ENCODE measurements around the gene KLHL12. TPM values are rescaled to one million over a fixed set of nuclear protein-coding genes. Genes with fewer than 3 reads are reported as not detected.

The KLHL12 gene
- total RNA-seq, 1 donor from 2014 or later, result 19.6 TPM

GRCh38 chr1:202880961-202881460, 46.0 kb downstream of the KLHL12 start:
- no peaks in the 10 kb centered on the region for H3K27me3 ChIP-seq
- intact Hi-C loops (cut with DNase I), result loop anchor here (10.0 kb wide), 1 partner anchor 66 kb away; the partner anchor contains the start of gene PCAT6
- no peaks in the 10 kb centered on the region for H3K4me1 ChIP-seq
- peaks cover 0 to 12% of the 10 kb centered on the region in 2 donors for H3K36me3 ChIP-seq
- no peak overlapping the region for H3K4me3 ChIP-seq
- TF ChIP-seq, protein P1, sequence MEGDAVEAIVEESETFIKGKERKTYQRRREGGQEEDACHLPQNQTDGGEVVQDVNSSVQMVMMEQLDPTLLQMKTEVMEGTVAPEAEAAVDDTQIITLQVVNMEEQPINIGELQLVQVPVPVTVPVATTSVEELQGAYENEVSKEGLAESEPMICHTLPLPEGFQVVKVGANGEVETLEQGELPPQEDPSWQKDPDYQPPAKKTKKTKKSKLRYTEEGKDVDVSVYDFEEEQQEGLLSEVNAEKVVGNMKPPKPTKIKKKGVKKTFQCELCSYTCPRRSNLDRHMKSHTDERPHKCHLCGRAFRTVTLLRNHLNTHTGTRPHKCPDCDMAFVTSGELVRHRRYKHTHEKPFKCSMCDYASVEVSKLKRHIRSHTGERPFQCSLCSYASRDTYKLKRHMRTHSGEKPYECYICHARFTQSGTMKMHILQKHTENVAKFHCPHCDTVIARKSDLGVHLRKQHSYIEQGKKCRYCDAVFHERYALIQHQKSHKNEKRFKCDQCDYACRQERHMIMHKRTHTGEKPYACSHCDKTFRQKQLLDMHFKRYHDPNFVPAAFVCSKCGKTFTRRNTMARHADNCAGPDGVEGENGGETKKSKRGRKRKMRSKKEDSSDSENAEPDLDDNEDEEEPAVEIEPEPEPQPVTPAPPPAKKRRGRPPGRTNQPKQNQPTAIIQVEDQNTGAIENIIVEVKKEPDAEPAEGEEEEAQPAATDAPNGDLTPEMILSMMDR (IDR thresholded peaks at IDR 0.05), result no peak
- TF ChIP-seq POLR2A (IDR thresholded peaks at IDR 0.05), result no peak
- no peak for TF ChIP-seq POLR2AphosphoS5 (IDR thresholded peaks at IDR 0.05; ENCODE audit: insufficient read depth in 1 of 2, low read depth in 1 of 2)
- DNase-seq (ENCODE audit: extremely low spot score in 2 of 2), result no peak
- no peaks in the 10 kb centered on the region for H3K9me3 ChIP-seq
- H3K27ac ChIP-seq, result no peak overlapping the region

- H3K36me3 ChIP-seq, result peaks cover 0 to 12% of the 10 kb centered on the region in 2 donors
- no peaks in the 10 kb centered on the region for H3K27me3 ChIP-seq
- no peak for DNase-seq (ENCODE audit: extremely low spot score in 2 of 2)
- H3K4me3 ChIP-seq, result no peak overlapping the region
- no peaks in the 10 kb centered on the region for H3K9me3 ChIP-seq
- TF ChIP-seq POLR2AphosphoS5 (IDR thresholded peaks at IDR 0.05; ENCODE audit: insufficient read depth in 1 of 2, low read depth in 1 of 2) (no peak), POLR2A (IDR thresholded peaks at IDR 0.05) (no peak)
- TF ChIP-seq, protein P1 (IDR thresholded peaks at IDR 0.05), result no peak
- H3K4me1 ChIP-seq, result no peaks in the 10 kb centered on the region
- intact Hi-C loops (cut with DNase I), result loop anchor here (10.0 kb wide), 1 partner anchor 65 kb away; the partner anchor contains the start of gene PCAT6
- H3K27ac ChIP-seq, result no peak overlapping the region
These were observed 47.0 kb downstream of the KLHL12 start for GRCh38 chr1:202880062-202880461.

DNA sequence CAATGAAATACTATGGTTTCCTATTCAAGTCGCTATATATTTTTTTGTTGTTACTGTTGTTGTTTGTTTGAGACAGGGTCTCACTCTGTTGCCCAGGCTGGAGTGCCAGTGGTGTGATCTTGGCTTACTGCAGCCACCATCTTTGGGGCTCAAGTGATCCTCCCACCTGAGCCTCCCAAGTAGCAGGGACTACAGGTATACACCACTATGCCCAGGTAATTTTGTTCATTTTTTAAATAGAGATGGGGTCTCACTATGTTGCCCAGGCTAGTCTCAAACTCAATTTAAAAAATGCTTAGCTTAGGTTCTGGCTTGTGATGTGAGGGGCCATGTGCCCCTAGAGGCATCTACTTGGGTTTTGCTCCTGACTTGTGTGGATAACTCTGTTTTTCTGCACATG, 47.9 kb downstream of the KLHL12 start:
- intact Hi-C loops (cut with DNase I), result no loop called here
- no peaks in the 10 kb centered on the region for H3K9me3 ChIP-seq
- peaks cover 0 to 12% of the 10 kb centered on the region in 2 donors for H3K36me3 ChIP-seq
- H3K4me1 ChIP-seq, result no peaks in the 10 kb centered on the region
- TF ChIP-seq POLR2A (IDR thresholded peaks at IDR 0.05) (no peak), POLR2AphosphoS5 (IDR thresholded peaks at IDR 0.05; ENCODE audit: insufficient read depth in 1 of 2, low read depth in 1 of 2) (no peak)
- no peak overlapping the region for H3K27ac ChIP-seq
- H3K4me3 ChIP-seq, result no peak overlapping the region
- H3K27me3 ChIP-seq, result no peaks in the 10 kb centered on the region
- DNase-seq (ENCODE audit: extremely low spot score in 2 of 2), result no peak

GRCh38 chr1:202873026-202873425, 54.0 kb downstream of the KLHL12 start:
- intact Hi-C loops (cut with DNase I), result no loop called here
- no peaks in the 10 kb centered on the region for H3K27me3 ChIP-seq
- DNase-seq (ENCODE audit: extremely low spot score in 2 of 2), result no peak
- no peaks in the 10 kb centered on the region for H3K9me3 ChIP-seq
- TF ChIP-seq, protein P1 (IDR thresholded peaks at IDR 0.05), result no peak
- TF ChIP-seq POLR2AphosphoS5 (IDR thresholded peaks at IDR 0.05; ENCODE audit: insufficient read depth in 1 of 2, low read depth in 1 of 2) (no peak), POLR2A (IDR thresholded peaks at IDR 0.05) (no peak)
- H3K4me1 ChIP-seq, result no peaks in the 10 kb centered on the region
- H3K4me3 ChIP-seq, result no peak overlapping the region
- H3K27ac ChIP-seq, result no peak overlapping the region
- no peaks in the 10 kb centered on the region for H3K36me3 ChIP-seq

GRCh38 chr1:202871367-202871766, 55.7 kb downstream of the KLHL12 start:
- intact Hi-C loops (cut with DNase I), result no loop called here
- H3K9me3 ChIP-seq, result no peaks in the 10 kb centered on the region
- DNase-seq (ENCODE audit: extremely low spot score in 2 of 2), result no peak
- peak in 1 of 2 donors; percentile 13 for TF ChIP-seq POLR2AphosphoS5 (IDR thresholded peaks at IDR 0.05; ENCODE audit: insufficient read depth in 1 of 2, low read depth in 1 of 2)
- TF ChIP-seq, protein P1 (IDR thresholded peaks at IDR 0.05), result no peak
- no peak overlapping the region for H3K27ac ChIP-seq
- H3K36me3 ChIP-seq, result no peaks in the 10 kb centered on the region
- no peak overlapping the region for H3K4me3 ChIP-seq
- no peaks in the 10 kb centered on the region for H3K27me3 ChIP-seq
- H3K4me1 ChIP-seq, result no peaks in the 10 kb centered on the region
